Fibroblast of mammary gland (primary cell): Measurements from ENCODE around the gene ZNF500.

ENCODE experiments used
- DNase-seq: peaks from one replicate; pipeline ENCODE4 v3.0.0-alpha.2; 2010; ENCODE audit warnings: low read depth
- H3K4me3 ChIP-seq: 2 replicates; pipeline ENCODE4 v1.5.1; 2011; ENCODE audit warnings: low read depth, mild to moderate bottlenecking, low read length, moderate library complexity; ENCODE audit not compliant: control insufficient read depth
- CTCF ChIP-seq: conservative IDR thresholded peaks from 2 replicates; pipeline ENCODE4 v1.5.1; 2011; ENCODE audit warnings: low read depth, low read length, inconsistent platforms; ENCODE audit not compliant: control insufficient read depth, insufficient read depth

The ZNF500 gene

GRCh38 chr16:4766875-4767628, at the start of gene ZNF500:
Gene ZNF500, minus strand, starts transcription at chr16:4767162. Its CDS starts 1,184 bp downstream, at chr16:4765978.
- DNase-seq = peak; percentile 94
- TF ChIP-seq CTCF = no peak
- H3K4me3 ChIP-seq = peak within 1 kb of the TSS; percentile 85

GRCh38 chr16:4814542-4815173, 47.7 kb upstream of the ZNF500 start:
- no peak for DNase-seq
- no peak for TF ChIP-seq CTCF
- H3K4me3 ChIP-seq = no peak overlapping the region

- DNase-seq = no peak
- no peak for TF ChIP-seq CTCF
Observed at GRCh38 chr16:4814046-4814445, 47.1 kb upstream of the ZNF500 start.

DNA sequence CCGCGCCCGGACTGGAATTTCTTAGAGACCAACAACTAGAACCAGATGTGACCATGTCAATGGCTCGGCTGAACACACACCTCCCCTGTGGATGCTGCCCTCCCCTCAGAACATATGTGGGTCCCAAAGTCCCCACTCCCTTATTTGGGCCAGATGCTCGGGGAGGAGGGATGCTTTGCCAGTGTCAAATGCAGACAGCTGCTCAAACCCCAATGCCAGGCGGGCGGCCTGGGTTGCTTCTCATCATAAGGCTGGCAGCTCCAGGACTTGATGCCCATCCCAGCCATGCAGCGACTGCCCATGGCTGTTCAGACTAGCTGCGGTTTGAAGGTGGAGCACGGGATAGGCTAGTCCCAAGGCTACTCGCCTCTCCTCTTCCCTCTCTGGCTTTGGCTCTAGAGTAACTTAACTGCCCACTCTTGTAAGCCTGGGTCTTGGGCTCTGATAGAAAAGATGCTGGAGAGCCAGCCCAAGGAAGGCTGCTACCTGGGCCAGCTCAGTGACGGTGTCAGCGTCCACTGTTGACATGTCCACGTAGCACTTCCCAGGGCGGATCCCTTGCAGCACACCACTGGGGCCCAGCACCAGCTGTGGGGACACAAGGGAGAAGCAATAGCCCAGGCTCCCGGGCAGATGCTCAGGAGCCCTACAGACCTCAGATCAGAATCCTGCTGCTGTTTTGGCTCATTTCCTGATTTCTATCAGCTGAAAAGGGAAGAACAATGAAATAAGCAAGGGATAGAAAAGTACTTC, 46.5 kb upstream of the ZNF500 start:
- no peak for DNase-seq
- H3K4me3 ChIP-seq = no peak overlapping the region
- no peak for TF ChIP-seq CTCF

More at GRCh38 chr16:4814046-4814445, 47.1 kb upstream of the ZNF500 start:
- H3K4me3 ChIP-seq = no peak overlapping the region

GRCh38 chr16:4811773-4812172, 44.8 kb upstream of the ZNF500 start:
- no peak overlapping the region for H3K4me3 ChIP-seq
- TF ChIP-seq CTCF = no peak
- DNase-seq = no peak

DNA sequence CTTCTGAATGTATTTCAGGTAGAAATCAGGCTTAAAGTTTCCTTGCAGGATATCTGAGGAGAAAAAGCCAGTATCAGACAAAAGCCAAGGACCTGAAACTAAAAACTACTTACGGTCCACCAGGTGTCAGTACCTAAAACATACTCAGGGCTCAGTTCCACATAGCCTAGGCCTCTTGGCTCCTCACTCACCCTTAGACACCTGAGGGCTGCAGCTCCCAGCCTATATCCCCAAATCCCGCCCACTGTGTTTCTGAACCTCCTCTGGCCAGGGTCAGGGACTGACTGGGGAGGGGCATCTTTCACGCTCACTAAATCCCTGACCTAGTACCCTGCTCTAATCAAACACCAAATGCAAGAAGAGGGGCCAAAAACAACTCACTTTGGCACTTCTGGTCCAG, 44.3 kb upstream of the ZNF500 start:
- H3K4me3 ChIP-seq = no peak overlapping the region
- TF ChIP-seq CTCF = no peak
- no peak for DNase-seq
